BLaER1 treated with 17β-estradiol and CSF1 and Interleukin-3, amounts not matched to agents 10 nM and 100 nM (cell line): ENCODE measurements around the gene ATF6B.

Experiments
- H3K27ac ChIP-seq, 11 experiments: shearing (Covaris generic); formaldehyde crosslinking; 2 replicates each; pipeline ENCODE4 v1.8.1; 2022
- H3K27me3 ChIP-seq, 11 experiments: shearing (Covaris generic); formaldehyde crosslinking; 2 replicates each; pipeline ENCODE4 v1.8.1; 2022
- H3K36me3 ChIP-seq, 11 experiments: shearing (Covaris generic); formaldehyde crosslinking; 2 replicates each; pipeline ENCODE4 v1.8.1; 2022
- H3K4me1 ChIP-seq, 10 experiments: shearing (Covaris generic); formaldehyde crosslinking; 2 replicates each; pipeline ENCODE4 v1.8.1; 2022
- H3K4me2 ChIP-seq, 11 experiments: shearing (Covaris generic); formaldehyde crosslinking; 2 replicates each; pipeline ENCODE4 v1.8.1; 2022
- H3K4me3 ChIP-seq, 10 experiments: shearing (Covaris generic); formaldehyde crosslinking; 2 replicates each; pipeline ENCODE4 v1.8.1; 2022
- H3K9ac ChIP-seq, 11 experiments: shearing (Covaris generic); formaldehyde crosslinking; 2 replicates each; pipeline ENCODE4 v1.8.1; 2022
- H3K9me3 ChIP-seq, 11 experiments: shearing (Covaris generic); formaldehyde crosslinking; replicated peaks in 1 of 11; 2 replicates each; pipeline ENCODE4 v1.8.1; 2022
- H4K20me1 ChIP-seq, 11 experiments: shearing (Covaris generic); formaldehyde crosslinking; 2 replicates each; pipeline ENCODE4 v1.8.1; 2022
- Cebpa-rat ChIP-seq, 11 experiments: shearing (Covaris generic); IDR thresholded peaks; 2 replicates each; pipeline ENCODE4 v1.8.1; 2022

Gene ATF6B

DNA sequence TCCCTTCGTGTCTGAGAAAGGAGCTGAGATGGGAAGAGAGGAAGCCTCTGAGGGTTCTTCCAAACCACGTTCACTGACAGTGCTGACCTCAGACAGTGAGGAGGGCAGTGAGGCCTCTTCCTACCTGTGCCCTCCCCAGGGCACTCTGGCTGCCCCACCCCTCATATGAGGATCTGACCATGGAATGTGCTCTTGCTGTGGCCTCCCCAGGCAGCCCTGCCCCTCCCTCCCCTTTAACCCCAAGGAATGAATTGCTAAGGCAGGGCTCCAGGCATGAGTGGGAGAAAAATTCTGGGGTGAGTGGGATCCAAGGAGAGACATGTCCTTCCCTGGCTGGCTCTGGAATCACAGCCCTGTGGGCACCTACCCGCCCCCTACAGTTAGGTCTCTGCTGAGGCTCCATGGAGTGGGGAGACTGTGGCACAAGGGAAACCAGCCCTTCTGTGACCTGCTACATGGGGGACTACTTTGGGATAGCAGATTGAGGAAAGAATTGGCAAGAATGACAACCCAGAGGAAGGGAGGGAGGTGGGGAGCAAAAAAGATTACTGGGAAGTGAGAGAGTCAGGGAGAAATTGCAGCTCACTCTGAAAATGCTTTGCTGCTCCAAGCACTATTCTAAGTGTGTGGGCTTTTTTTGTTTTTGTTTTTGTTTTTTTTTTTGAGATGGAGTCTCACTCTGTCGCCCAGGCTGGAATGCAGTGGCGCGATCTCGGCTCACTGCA lies 48.3 kb downstream of the ATF6B start:
- TF ChIP-seq Cebpa-rat (IDR thresholded peaks at IDR 0.05) = no peak
- H3K4me2 ChIP-seq = no peak overlapping the region

GRCh38 chr6:32076321-32076809 lies 51.7 kb downstream of the ATF6B start:
- Histone ChIP-seq H3K36me3 (no peaks in the 10 kb centered on the region; a peak in 2 of 22 replicates), H4K20me1 (no peaks in the 10 kb centered on the region), H3K4me2 (no peak overlapping the region), H3K27me3 (0 out of 22 replicates have a peak, but pooled peaks cover 0 to 5% (median 0%) of the 10 kb centered on the region in 11 experiments), H3K9me3 (no peaks in the 10 kb centered on the region), H3K9ac (no peak overlapping the region), H3K4me3 (no peak overlapping the region), H3K27ac (no peak overlapping the region), H3K4me1 (peaks cover 0 to 7% (median 0%) of the 10 kb centered on the region in 10 experiments; a peak in 5 of 20 replicates)
- TF ChIP-seq Cebpa-rat (IDR thresholded peaks at IDR 0.05) = no peak

More for the DNA sequence above, 48.3 kb downstream of the ATF6B start:
- H3K27me3 ChIP-seq = peaks cover 0 to 33% (median 0%) of the 10 kb centered on the region in 11 experiments; a peak in 4 of 22 replicates
- peaks cover 0 to 12% (median 0%) of the 10 kb centered on the region in 10 experiments; a peak in 5 of 20 replicates for H3K4me1 ChIP-seq
- no peak overlapping the region for H3K9ac ChIP-seq
- peaks cover 0 to 7% (median 0%) of the 10 kb centered on the region in 11 experiments; a peak in 3 of 22 replicates for H4K20me1 ChIP-seq
- H3K9me3 ChIP-seq = no peaks in the 10 kb centered on the region
- H3K27ac ChIP-seq = no peak overlapping the region
- H3K4me3 ChIP-seq = no peak overlapping the region
- H3K36me3 ChIP-seq = no peaks in the 10 kb centered on the region; a peak in 2 of 22 replicates

GRCh38 chr6:32075781-32076180 lies 52.3 kb downstream of the ATF6B start:
- H3K36me3 ChIP-seq = no peaks in the 10 kb centered on the region; a peak in 2 of 22 replicates
- no peak overlapping the region for H3K4me3 ChIP-seq
- H3K27ac ChIP-seq = no peak overlapping the region
- H3K9ac ChIP-seq = no peak overlapping the region
- no peaks in the 10 kb centered on the region for H3K9me3 ChIP-seq
- H3K4me1 ChIP-seq = peaks cover 0 to 1% (median 0%) of the 10 kb centered on the region in 10 experiments; a peak in 1 of 20 replicates
- H4K20me1 ChIP-seq = no peaks in the 10 kb centered on the region; a peak in 1 of 22 replicates
- TF ChIP-seq Cebpa-rat (IDR thresholded peaks at IDR 0.05) = no peak
- no peak overlapping the region for H3K4me2 ChIP-seq
- H3K27me3 ChIP-seq = 0 out of 22 replicates have a peak, but pooled peaks cover 0 to 5% (median 0%) of the 10 kb centered on the region in 11 experiments

DNA sequence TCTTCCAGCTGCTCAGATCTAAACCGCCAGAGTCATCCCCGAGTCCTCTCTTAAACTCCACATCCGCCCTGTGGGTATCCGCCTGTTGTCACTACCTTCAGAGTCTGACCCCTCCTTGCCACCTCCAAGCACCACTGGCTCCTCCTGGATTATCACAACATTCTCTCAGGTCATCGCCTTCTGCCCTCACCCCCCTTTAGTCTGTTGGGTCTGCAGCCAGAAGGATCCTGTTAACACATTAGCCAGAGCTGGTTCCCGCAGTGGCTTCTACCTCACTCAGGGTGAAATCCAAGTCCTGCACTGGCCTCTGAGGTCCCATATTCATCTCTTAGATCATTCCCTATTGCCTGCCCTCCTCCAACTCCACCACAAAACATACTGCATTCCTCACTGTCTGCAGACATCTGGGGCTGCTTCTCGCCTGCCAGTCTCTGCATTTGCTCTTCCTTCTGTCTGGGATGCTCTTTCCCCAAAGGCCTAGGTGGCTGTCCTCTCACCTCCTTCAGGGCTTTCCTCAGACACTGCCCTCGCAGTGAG lies 53.0 kb downstream of the ATF6B start:
- Histone ChIP-seq H3K27ac (no peak overlapping the region), H3K9ac (no peak overlapping the region), H3K9me3 (no peaks in the 10 kb centered on the region), H3K4me1 (no peaks in the 10 kb centered on the region), H3K36me3 (no peaks in the 10 kb centered on the region; a peak in 2 of 22 replicates), H3K27me3 (0 out of 22 replicates have a peak, but pooled peaks cover 0 to 5% (median 0%) of the 10 kb centered on the region in 11 experiments), H3K4me2 (no peak overlapping the region), H3K4me3 (no peak overlapping the region), H4K20me1 (no peaks in the 10 kb centered on the region; a peak in 1 of 22 replicates)
- TF ChIP-seq Cebpa-rat (IDR thresholded peaks at IDR 0.05) = no peak

DNA sequence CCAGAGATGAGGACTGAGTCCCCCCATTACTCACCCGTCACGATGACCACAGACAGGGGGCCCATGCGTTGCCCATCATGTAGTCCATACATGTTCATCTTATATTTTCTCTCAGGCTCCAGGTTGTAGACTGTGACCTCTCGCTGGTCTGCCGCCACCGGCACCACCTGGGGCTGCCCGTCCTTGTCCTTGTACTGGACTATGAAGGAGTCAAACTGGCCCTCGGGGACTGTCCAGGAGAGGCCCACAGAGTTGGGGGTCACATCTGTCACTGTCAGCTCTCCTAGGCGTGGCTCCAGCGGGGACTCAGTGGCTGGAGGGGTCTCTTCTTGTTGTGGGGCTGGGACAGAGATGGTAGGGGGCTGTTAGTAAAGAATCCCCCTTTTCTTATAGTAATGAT lies 54.4 kb downstream of the ATF6B start:
- Histone ChIP-seq H4K20me1 (no peaks in the 10 kb centered on the region; a peak in 2 of 22 replicates), H3K27ac (no peak overlapping the region), H3K4me3 (no peak overlapping the region), H3K36me3 (no peaks in the 10 kb centered on the region; a peak in 1 of 22 replicates), H3K9ac (no peak overlapping the region), H3K4me2 (no peak overlapping the region), H3K27me3 (0 out of 22 replicates have a peak, but pooled peaks cover 0 to 5% (median 0%) of the 10 kb centered on the region in 11 experiments), H3K4me1 (no peaks in the 10 kb centered on the region), H3K9me3 (no peaks in the 10 kb centered on the region)
- TF ChIP-seq Cebpa-rat (IDR thresholded peaks at IDR 0.05) = no peak

- H3K27ac ChIP-seq = no peak overlapping the region
- no peak for TF ChIP-seq Cebpa-rat (IDR thresholded peaks at IDR 0.05)
- H3K9ac ChIP-seq = no peak overlapping the region
- H3K27me3 ChIP-seq = 0 out of 22 replicates have a peak, but pooled peaks cover 0 to 5% (median 0%) of the 10 kb centered on the region in 11 experiments
- H4K20me1 ChIP-seq = no peaks in the 10 kb centered on the region; a peak in 2 of 22 replicates
- H3K4me3 ChIP-seq = no peak overlapping the region
- no peaks in the 10 kb centered on the region for H3K9me3 ChIP-seq
- no peaks in the 10 kb centered on the region for H3K36me3 ChIP-seq
- no peaks in the 10 kb centered on the region for H3K4me1 ChIP-seq
- no peak overlapping the region for H3K4me2 ChIP-seq
These were observed 54.9 kb downstream of the ATF6B start for GRCh38 chr6:32073101-32073500.

DNA sequence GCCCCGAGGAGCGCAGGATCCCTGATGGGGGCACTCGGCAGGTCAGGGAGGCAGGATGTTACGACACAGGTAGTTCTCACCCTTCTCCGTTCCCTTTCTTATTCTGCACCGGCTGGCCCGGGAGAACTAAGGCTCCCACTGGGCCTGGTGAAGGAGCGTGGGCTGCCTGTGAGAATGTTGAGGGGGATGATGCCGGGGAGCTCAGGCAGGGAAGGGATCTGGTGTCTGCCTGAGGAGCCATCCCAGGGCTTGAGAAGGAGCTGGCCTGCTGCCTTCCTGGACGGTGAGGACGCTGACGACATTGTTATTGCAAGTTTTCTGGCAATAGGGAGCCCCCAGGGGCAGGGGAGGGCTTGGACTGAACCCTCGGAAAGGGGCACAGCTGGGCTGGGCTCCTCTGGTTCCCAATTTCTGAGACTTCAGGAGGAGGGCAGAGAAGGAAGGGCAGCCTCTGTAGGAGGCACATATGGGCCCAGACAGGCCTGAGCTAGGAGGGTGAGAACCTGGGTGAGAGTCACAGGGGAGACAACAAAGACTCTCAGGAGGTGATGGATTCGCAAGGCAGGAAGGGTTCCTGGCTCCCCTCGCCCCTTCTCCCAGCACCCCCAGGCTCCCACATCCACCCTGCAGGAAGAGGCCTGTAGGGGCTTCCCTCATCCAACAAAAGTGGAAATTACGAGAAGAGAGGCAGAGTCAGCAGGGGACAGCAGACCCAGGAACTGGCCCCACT lies 57.1 kb downstream of the ATF6B start:
- H3K36me3 ChIP-seq = no peaks in the 10 kb centered on the region
- H3K9ac ChIP-seq = no peak overlapping the region
- H3K4me2 ChIP-seq = no peak overlapping the region
- H3K4me3 ChIP-seq = no peak overlapping the region
- no peaks in the 10 kb centered on the region for H3K9me3 ChIP-seq
- H3K4me1 ChIP-seq = 0 out of 20 replicates have a peak, but pooled peaks cover 0 to 4% (median 0%) of the 10 kb centered on the region in 10 experiments
- H3K27me3 ChIP-seq = 0 out of 22 replicates have a peak, but pooled peaks cover 0 to 2% (median 0%) of the 10 kb centered on the region in 11 experiments
- no peaks in the 10 kb centered on the region; a peak in 2 of 22 replicates for H4K20me1 ChIP-seq
- TF ChIP-seq Cebpa-rat (IDR thresholded peaks at IDR 0.05) = no peak
- H3K27ac ChIP-seq = no peak overlapping the region

DNA sequence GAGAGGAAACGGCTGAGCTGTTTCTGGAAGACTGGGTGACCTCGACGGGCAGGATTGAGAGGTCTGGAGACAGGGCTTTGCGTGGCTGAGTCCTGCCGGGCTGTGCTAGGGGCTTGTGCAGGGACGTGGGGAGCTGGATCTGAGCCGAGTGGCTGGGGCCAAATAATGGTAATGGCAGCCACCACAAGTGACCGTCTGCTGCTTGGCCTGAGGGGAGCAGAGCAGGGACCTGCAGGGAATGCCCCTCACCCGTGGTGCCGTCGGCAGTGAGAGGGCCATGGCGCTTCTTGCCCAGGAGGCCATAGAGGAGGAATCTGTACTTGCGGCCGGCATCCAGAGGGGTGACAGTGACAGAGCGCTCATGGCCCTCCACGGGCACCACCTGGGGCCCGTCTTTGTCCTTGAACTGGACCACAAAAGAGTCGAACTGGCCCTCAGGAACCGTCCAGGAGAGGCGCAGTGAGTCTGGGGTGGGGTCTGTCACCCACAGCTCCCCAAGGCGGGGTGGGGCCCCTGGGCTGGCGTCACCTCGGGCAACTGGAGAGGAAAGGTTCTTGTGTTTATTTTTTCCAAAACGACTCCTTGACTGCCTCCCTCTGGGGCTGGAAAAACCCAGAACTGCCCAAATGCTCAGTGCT lies 58.0 kb downstream of the ATF6B start:
- no peak for TF ChIP-seq Cebpa-rat (IDR thresholded peaks at IDR 0.05)
- H3K27me3 ChIP-seq = no peaks in the 10 kb centered on the region
- no peaks in the 10 kb centered on the region for H3K36me3 ChIP-seq
- no peak overlapping the region for H3K4me2 ChIP-seq
- no peak overlapping the region for H3K9ac ChIP-seq
- H3K4me1 ChIP-seq = 0 out of 20 replicates have a peak, but pooled peaks cover 0 to 4% (median 0%) of the 10 kb centered on the region in 10 experiments
- no peaks in the 10 kb centered on the region for H3K9me3 ChIP-seq
- no peak overlapping the region for H3K27ac ChIP-seq
- H3K4me3 ChIP-seq = no peak overlapping the region
- no peaks in the 10 kb centered on the region; a peak in 2 of 22 replicates for H4K20me1 ChIP-seq
